Right kidney (tissue), 1 donor: Measurements from ENCODE around the gene TMOD3.
A peak's percentile ranks its signal among the peaks of the same experiment; 100 is the strongest.

Source experiments
- DNase-seq: peaks from one replicate; pipeline ENCODE4 v3.0.0-alpha.2; 2016

Gene TMOD3

GRCh38 chr15:51825698-51826097 lies 3.8 kb upstream of the TMOD3 start:
- no peak for DNase-seq

GRCh38 chr15:51828621-51829375 lies 655 bp upstream of the TMOD3 start:
- DNase-seq = no peak

- DNase-seq = no peak
Observed at GRCh38 chr15:51830276-51830806, 888 bp downstream of the TMOD3 start.

GRCh38 chr15:51833772-51834171 lies 4.3 kb downstream of the TMOD3 start:
- no peak for DNase-seq

- peak; percentile 35 for DNase-seq
Observed at GRCh38 chr15:51837792-51838251, 8.4 kb downstream of the TMOD3 start.

DNA sequence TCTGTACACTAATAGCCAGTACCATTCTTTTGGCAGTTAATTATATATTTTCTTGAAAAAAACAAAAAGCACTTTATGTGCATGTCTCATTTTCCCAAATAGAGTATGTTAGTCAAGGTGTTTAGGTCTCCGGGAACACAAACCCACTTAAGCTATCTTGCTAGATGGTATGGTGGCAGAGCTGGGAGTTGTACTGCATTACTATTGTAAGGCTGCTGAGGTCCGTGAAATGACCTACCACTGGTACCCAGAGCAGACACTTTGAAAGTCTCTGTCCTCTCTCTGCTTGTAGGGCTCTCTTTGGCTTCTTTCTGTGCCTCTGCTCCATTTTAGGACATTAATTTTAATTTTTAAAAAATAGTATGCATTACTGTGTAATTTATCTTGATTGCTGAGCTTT lies 8.8 kb downstream of the TMOD3 start:
- no peak for DNase-seq

- no peak for DNase-seq
Observed at GRCh38 chr15:51840692-51841091, 11.2 kb downstream of the TMOD3 start.

GRCh38 chr15:51841406-51842040 lies 12.1 kb downstream of the TMOD3 start:
- no peak for DNase-seq

DNA sequence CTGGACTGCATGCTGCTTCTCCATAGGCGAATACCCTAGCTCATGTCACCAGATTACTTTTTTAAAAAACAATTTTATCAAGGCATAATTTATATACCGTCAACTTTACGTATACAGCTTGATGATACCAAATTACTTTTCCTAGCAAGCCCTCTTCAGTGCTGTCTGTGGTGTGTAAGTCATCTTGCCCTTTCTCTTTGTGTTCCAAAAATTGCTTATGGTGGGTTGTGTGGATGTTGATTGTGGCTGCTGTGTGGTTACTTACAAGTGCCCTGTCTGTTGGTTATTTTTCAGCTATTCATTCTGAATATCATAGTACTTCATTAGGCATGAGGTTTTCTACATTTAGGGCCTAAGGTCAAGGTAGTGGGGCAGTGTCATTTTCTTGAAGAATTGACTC lies 12.8 kb downstream of the TMOD3 start:
- DNase-seq = no peak

DNA sequence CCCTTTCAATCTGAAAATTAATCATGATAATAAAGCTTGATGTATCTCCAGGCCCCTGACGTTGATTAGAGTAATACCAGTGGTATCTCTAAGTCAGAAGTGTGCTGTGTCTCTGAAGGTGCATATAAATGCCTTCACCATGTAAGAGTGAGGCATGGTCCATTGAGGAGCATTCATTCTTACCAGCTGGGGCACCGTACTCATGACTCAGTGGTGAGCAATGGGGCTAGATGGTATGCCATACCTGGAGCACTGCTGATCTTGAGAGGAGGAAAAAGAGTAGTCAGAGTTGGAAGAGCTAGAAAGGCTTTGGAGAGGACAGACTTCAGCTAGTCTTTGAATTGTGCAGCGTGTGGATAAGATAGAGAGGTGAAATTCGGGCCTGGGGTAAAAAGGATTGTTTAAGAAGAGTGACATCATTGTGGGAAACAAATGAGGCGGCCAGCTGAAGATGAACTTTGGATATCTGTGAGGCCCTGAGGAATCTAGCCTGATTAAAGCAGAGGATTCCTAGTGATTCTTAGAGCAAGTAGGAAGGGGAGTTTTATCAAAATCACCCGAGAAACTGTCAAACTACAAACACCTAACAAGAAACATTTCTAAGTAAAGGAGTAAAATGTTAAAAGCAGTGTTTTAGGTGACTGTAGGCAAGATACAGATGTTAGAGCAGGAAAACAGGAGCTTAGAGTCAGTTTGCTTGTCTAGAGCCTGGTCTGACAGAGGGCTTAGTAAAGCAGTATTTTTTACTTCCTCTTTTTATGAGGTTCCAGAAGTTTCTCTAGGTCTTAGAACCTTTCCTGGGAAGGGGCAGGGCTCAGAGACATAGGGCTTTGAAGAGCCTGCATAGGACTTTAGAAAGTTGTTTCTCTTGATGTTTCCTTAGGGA lies 13.6 kb downstream of the TMOD3 start:
- no peak for DNase-seq

DNA sequence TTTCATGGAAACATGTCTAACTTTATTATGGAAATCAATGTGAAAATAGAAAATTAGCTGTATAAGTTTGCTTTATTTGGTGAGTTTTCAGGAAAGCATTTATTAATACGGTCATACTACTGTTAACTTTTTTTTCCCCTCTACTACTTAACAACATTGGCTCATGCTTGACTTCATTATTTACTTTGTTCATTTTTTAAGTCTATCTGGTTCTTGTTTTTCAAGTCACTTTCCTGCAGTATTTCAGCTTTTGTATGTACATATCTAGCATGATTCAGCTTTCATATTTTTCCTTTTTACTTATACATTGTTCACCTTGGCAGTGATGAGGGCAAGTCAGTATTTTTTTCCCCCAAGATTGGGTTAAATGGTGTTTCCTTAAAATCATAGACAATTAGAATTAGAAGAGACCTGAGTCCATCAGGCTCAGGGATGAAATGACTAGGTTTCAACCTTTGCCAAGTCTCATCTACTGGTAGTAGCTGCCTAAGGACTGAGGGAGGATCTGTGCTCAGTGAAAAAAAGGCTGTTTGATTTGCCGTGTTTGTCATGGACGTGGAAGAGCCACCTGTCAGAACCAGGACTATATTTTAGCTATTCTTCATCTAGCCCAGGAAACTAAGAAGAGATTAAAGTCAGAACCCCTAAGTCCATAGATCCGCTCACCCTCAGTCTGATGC lies 15.4 kb downstream of the TMOD3 start:
- DNase-seq = no peak

DNA sequence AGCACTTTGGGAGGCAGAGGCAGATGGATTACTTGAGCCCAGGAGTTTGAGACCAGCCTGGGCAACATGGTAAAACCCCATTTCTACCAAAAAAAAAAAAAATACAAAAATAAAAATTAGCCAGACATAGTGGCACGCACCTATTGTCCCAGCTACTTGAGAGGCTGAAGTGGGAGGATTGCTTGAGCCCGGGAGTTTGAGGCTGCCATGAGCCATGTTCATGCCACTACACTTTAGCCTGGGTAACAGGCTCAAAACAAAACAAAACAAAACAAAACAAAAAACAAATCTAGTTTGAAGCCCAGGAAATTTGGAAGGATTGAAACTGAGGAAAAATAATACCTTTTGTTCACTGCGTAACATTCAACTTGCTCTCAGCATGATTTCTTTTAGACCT lies 16.6 kb downstream of the TMOD3 start:
- DNase-seq = no peak

- DNase-seq = no peak
Observed at GRCh38 chr15:51846463-51847230, 17.2 kb downstream of the TMOD3 start.

GRCh38 chr15:51848811-51849210 lies 19.4 kb downstream of the TMOD3 start:
- DNase-seq = no peak

- DNase-seq = no peak
Observed at GRCh38 chr15:51849860-51850259, 20.4 kb downstream of the TMOD3 start.

- no peak for DNase-seq
Observed at GRCh38 chr15:51853998-51854397, 24.5 kb downstream of the TMOD3 start.

GRCh38 chr15:51855612-51856011 lies 26.2 kb downstream of the TMOD3 start:
- no peak for DNase-seq

GRCh38 chr15:51856714-51857380 lies 27.4 kb downstream of the TMOD3 start:
- DNase-seq = no peak

- no peak for DNase-seq
Observed at GRCh38 chr15:51861557-51862359, 32.3 kb downstream of the TMOD3 start.

- DNase-seq = no peak
Observed at GRCh38 chr15:51863131-51863530, 33.7 kb downstream of the TMOD3 start.
